DND-41 (cell line): ENCODE measurements around the gene HECTD1.
"Not testable (repeated sequence)": the region's sequence is repeated elsewhere in the genome, so short reads cannot be mapped to it uniquely, and the experiment has no call there.

Experiments
- ATAC-seq: fragments of 200-7000 bp; cut with Tn5 transposase; 3 replicates; pipeline ENCODE4 v1.9.1; 2021; ENCODE audit warnings: low read depth; ENCODE audit not compliant: insufficient read depth
- DNase-seq: peaks from one replicate; pipeline ENCODE4 v3.0.0-alpha.2; 2020
- H2AFZ ChIP-seq: 2 replicates; pipeline ENCODE4 v1.6.0; 2012; ENCODE audit warnings: low read depth, low read length
- H3K27ac ChIP-seq: 2 replicates; pipeline ENCODE4 v1.5.1; 2012; ENCODE audit warnings: low read length, inconsistent platforms
- H3K27me3 ChIP-seq: fragments of 200-600 bp; sonication (generic); 2 replicates; pipeline ENCODE4 v1.6.0; 2012; ENCODE audit warnings: low read length, mild to moderate bottlenecking, inconsistent platforms; ENCODE audit not compliant: insufficient read depth, poor library complexity
- H3K36me3 ChIP-seq: 2 replicates; pipeline ENCODE4 v1.5.1; 2012; ENCODE audit warnings: low read length, inconsistent platforms; ENCODE audit not compliant: insufficient read depth
- H3K4me1 ChIP-seq: 2 replicates; pipeline ENCODE4 v1.5.1; 2012; ENCODE audit warnings: mild to moderate bottlenecking, low read length; ENCODE audit not compliant: insufficient read depth
- H3K4me2 ChIP-seq: 2 replicates; pipeline ENCODE4 v1.6.0; 2012; ENCODE audit warnings: mild to moderate bottlenecking, moderate library complexity, low read length, inconsistent platforms; ENCODE audit not compliant: insufficient read depth
- H3K4me3 ChIP-seq, 2 experiments: fragments of 200-600 bp in 1 of 2; shearing (Covaris generic) in 1 of 2; 2 replicates each; pipeline ENCODE4 v1.5.1; 2012 to 2016; ENCODE audit warnings: inconsistent platforms in 2 of 2, low read length in 2 of 2, mild to moderate bottlenecking in 2 of 2, low read depth in 1 of 2, moderate library complexity in 1 of 2
- H3K79me2 ChIP-seq: 2 replicates; pipeline ENCODE4 v1.6.0; 2012; ENCODE audit warnings: low read length, inconsistent platforms; ENCODE audit not compliant: insufficient read depth
- H3K9ac ChIP-seq: 2 replicates; pipeline ENCODE4 v1.6.0; 2012; ENCODE audit warnings: low read depth, mild to moderate bottlenecking, inconsistent platforms, low read length, moderate library complexity
- H3K9me3 ChIP-seq: 2 replicates; pipeline ENCODE4 v1.5.1; 2012; ENCODE audit warnings: low read length, moderate library complexity, mild to moderate bottlenecking, inconsistent platforms; ENCODE audit not compliant: insufficient read depth, severe bottlenecking
- H4K20me1 ChIP-seq: 2 replicates; pipeline ENCODE4 v1.6.0; 2012; ENCODE audit warnings: low read length; ENCODE audit not compliant: insufficient read depth
- CTCF ChIP-seq: IDR thresholded peaks from 2 replicates; pipeline ENCODE4 v1.5.1; 2012; ENCODE audit warnings: borderline replicate concordance, low read length, moderate library complexity, mild to moderate bottlenecking; ENCODE audit not compliant: poor library complexity, severe bottlenecking; ENCODE audit errors: extremely low read depth
- EZH2 ChIP-seq: IDR thresholded peaks from 3 replicates; pipeline ENCODE4 v1.6.1; 2012; ENCODE audit warnings: borderline replicate concordance, low read depth, mild to moderate bottlenecking, moderate library complexity, low read length, inconsistent platforms; ENCODE audit not compliant: severe bottlenecking

Gene HECTD1

GRCh38 chr14:31206536-31207286, 882 bp downstream of the HECTD1 start:
- Histone ChIP-seq H3K4me1 (peaks cover 37% of the 10 kb centered on the region), H3K9me3 (no peaks in the 10 kb centered on the region), H4K20me1 (peaks cover 17% of the 10 kb centered on the region; the same call in 1 of the 2 replicates), H3K36me3 (peaks cover 23% of the 10 kb centered on the region), H3K79me2 (peaks cover 56% of the 10 kb centered on the region), H3K27ac (peak overlapping the region; percentile 94), H2AFZ (peak overlapping the region; percentile 93), H3K27me3 (no peaks in the 10 kb centered on the region), H3K9ac (peak overlapping the region; percentile 96), H3K4me2 (peak overlapping the region; percentile 65), H3K4me3 (peak overlapping the region; percentile 82 to 86)
- no peak for TF ChIP-seq EZH2
- no peak for TF ChIP-seq CTCF
- DNase-seq, result no peak
- peak; percentile 8 for ATAC-seq

- ATAC-seq, result no peak
- TF ChIP-seq CTCF, result no peak
- no peak for DNase-seq
- peaks cover 31% of the 10 kb centered on the region for H3K36me3 ChIP-seq
- H4K20me1 ChIP-seq, result peaks cover 18% of the 10 kb centered on the region; the same call in 1 of the 2 replicates
- H3K27ac ChIP-seq, result peak overlapping the region; percentile 94
- H3K9ac ChIP-seq, result peak overlapping the region; percentile 96
- H2AFZ ChIP-seq, result no peak overlapping the region
- H3K9me3 ChIP-seq, result no peaks in the 10 kb centered on the region
- H3K4me2 ChIP-seq, result peak overlapping the region; percentile 65
- H3K27me3 ChIP-seq, result no peaks in the 10 kb centered on the region
- peak overlapping the region; percentile 82 to 86 for H3K4me3 ChIP-seq
- peaks cover 37% of the 10 kb centered on the region for H3K4me1 ChIP-seq
- peaks cover 64% of the 10 kb centered on the region for H3K79me2 ChIP-seq
Observed at GRCh38 chr14:31205681-31206535, 1.7 kb downstream of the HECTD1 start.

- TF ChIP-seq EZH2 (no peak), CTCF (no peak)
- Histone ChIP-seq H3K9me3 (no peaks in the 10 kb centered on the region), H3K4me2 (peak overlapping the region; percentile 65), H3K79me2 (peaks cover 75% of the 10 kb centered on the region), H4K20me1 (peaks cover 22% of the 10 kb centered on the region; the same call in 1 of the 2 replicates), H3K27ac (no peak overlapping the region), H3K4me1 (peaks cover 34% of the 10 kb centered on the region), H3K27me3 (no peaks in the 10 kb centered on the region), H2AFZ (no peak overlapping the region), H3K36me3 (peaks cover 38% of the 10 kb centered on the region), H3K9ac (peak overlapping the region; percentile 96), H3K4me3 (peak overlapping the region in 1 of 2 experiments; percentile 82; a peak in 2 of 4 replicates)
- no peak for ATAC-seq
- no peak for DNase-seq
Observed at GRCh38 chr14:31204593-31205534, 2.7 kb downstream of the HECTD1 start.

GRCh38 chr14:31203899-31204592, 3.5 kb downstream of the HECTD1 start:
- Histone ChIP-seq H3K4me1 (peaks cover 26% of the 10 kb centered on the region), H3K79me2 (peaks cover 82% of the 10 kb centered on the region), H3K36me3 (peaks cover 42% of the 10 kb centered on the region), H3K4me2 (peak overlapping the region; percentile 65; the same call in 1 of the 2 replicates), H4K20me1 (peaks cover 23% of the 10 kb centered on the region; the same call in 1 of the 2 replicates)
- H3K9ac ChIP-seq, H3K4me3 ChIP-seq, H3K27ac ChIP-seq, H3K27me3 ChIP-seq, DNase-seq, H2AFZ ChIP-seq, ATAC-seq, H3K9me3 ChIP-seq: not testable (repeated sequence)
